GM18511 (cell line): ENCODE measurements around the gene MALRD1.

ENCODE experiments used
- ATAC-seq: cut with Tn5 transposase; IDR thresholded peaks from one replicate; pipeline ENCODE4 v1.9.1; 2021; ENCODE audit warnings: mild to moderate bottlenecking, moderate library complexity; ENCODE audit not compliant: unreplicated experiment

The MALRD1 gene

DNA sequence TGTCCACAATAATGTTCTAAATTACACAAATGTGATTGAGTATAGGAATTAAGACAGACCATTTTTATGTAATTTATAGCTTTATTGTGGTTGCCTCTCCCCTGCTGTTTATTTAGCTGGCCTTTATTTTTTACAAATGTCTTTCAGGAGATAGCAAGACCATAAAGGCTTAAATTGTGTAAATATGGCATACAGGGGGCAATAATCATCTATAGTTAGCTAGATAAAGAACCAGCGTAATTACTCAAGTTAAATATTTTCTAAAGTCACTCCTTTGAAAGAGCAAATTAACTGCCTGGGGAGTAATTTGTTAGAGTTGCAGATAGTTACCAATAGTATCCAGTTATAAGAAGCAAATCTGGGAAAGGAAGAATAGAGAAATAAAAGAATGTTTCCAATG lies at the start of gene MALRD1:
Gene MALRD1 (plus strand): TSS at position 313 of the 400 bp plus-strand sequence. CDS start 138 bp downstream, outside the sequence.
- no peak for ATAC-seq

DNA sequence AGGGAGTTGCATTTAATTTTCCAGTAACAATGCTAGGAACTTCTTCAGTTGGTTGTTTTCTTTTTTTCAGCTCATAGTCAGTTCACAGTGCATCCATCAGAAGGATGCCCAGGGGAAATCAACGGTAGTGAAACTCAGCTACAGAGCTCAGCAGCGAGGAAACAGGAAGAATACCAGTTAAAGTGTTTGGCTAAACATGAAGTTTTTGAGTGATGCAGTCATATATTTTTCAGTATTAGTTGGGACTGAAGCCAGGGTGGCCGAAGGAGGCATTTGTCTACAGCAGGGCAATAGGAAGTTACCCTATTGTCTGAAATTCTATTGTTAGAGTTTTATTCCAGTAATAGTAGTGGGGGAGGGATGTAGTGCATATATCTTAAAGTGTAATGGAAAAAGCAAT lies 45.3 kb upstream of the MALRD1 start:
- ATAC-seq = no peak

DNA sequence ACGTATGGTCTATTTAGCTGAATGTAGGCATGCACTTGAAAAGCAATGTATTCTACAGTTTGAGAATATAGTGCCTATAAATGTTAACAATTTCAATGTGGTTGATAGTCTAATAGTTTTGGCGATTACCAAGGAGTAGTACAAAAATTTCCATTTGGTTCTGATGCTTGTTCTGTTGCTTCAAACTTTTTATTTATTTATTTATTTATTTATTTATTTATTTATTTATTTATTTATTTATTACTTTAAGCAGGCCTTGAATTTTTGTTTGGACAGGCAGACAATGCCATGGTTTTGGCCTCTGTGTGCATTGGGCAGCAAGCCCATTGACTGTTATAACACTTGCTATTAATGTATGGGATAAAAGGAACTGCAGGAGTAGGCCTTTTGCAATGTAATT lies 36.5 kb upstream of the MALRD1 start:
- ATAC-seq = no peak

DNA sequence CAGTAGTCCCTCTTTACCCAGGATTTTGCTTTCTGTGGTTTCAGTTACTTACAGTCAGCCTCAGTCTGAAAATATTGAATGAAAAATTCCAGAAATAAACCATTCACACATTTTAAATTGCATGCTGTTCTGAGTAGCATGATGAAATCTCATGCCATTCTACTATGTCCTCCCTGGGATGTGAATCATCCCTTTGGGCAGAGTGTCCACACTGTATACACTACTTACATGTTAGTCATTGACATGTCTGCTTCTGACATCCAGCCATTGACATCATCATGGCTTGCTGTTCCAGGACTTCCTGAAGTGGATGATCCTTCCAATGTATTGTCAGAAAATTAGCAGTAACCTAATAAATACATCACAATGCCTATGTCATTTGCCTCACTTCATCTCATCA lies 34.6 kb upstream of the MALRD1 start:
- ATAC-seq = no peak

DNA sequence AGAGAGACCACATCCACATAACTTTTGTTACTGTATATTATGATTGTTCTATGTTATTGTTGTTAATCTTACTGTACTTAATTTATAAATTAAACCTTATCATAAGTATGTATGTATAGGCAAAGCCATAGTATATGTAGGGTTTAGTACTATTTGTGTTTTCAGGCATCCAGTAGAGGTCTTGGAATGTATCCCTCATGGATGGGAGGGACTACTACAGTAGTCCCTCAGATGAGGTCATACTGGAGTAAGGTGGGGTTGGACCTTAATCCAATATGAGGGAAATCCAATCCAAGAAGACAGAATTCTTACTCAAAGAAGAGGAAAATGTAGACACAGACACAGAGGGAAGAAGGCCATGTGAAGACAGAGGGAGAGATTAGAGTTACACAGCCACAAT lies 34.1 kb upstream of the MALRD1 start:
- no peak for ATAC-seq

DNA sequence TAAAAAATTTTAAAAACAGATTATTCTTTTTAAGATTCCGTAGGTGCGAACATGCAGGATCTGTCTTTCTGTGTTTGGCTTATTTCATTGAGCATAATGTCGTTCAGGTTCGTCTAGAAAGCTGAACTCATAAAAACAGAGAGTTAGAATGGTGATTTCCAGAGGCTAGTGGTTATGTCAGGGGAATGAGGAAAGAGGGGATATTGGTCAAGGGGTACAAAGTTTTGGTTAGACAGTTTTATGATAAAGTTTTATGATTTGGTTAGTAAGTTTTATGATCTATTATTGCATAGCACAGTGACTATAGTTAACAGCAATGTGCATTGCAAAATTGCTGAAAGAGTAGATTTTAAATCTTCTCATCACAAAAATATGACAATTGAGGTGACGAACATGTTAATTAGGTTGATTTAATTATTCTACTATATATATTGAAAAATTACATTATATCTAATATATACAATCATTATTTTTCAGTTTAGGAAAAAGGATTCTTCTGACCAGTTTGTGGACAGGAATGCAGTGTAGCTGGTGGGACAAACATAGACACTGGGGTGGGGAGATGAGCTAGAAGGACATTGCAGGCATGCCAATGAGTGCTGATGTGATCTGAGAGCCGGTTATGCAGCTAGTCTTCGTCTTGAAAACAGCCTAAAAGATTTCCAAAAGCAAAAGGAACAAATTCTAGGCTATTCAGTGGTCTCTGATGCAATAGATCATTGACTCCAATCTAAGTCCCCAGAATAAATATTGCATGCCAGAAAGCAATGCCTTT lies 31.3 kb upstream of the MALRD1 start:
- ATAC-seq = no peak

DNA sequence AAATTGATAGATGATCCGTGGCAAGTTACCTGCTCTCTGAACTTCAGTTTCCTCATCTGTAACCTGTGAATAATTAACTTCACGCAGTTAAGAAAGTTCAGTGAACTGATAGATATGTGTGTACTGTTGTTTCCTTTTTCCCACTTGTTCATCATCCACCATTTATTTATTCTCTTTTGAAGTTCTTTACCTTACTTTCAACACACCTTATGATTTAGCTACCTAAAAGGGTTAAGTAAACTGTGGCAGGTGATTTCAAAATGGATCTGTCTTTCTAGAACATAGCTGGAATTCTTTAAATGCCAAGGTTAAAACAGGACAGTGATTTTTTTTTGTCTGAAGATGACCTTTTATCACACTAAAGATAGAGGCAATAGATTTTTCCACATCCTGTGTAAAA lies 27.4 kb upstream of the MALRD1 start:
- ATAC-seq = no peak

DNA sequence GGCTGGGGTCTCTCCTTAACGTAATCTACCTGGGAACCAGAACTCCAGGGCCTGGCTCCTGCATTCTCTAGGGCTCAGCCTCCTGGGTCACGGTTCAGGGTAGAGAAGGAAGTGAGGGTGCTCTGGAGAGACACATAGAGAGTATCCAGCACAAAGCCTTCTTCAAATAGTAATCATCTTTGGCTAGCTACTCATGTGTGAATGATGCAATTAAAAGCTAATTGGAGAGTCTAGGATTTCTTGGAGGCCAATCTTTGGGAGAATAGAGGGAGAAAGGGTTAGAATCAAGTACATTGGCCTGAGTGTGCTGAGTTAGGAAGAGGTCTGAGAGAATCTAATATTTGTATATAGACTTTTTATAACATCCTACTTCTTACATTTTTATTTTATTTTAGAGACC lies 24.0 kb upstream of the MALRD1 start:
- ATAC-seq = no peak

DNA sequence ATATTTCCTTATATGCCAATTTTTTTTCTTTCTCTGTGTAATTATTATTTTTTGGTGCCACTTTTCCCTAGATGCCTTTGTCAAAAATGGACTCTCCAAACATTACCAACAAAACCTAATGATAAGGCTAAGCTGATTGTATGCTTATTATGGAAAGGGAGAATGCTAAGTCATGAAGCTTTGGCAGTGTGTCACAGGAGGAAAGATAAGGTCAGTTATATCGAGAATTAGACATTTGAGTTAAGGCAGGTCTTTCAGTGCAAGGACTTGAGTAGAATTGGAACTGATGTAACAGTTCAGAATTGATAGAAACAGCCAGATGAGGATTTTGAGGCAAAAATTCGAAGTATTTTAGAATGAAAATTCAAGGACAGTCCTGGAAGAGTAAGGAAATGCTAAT lies 16.8 kb upstream of the MALRD1 start:
- no peak for ATAC-seq

DNA sequence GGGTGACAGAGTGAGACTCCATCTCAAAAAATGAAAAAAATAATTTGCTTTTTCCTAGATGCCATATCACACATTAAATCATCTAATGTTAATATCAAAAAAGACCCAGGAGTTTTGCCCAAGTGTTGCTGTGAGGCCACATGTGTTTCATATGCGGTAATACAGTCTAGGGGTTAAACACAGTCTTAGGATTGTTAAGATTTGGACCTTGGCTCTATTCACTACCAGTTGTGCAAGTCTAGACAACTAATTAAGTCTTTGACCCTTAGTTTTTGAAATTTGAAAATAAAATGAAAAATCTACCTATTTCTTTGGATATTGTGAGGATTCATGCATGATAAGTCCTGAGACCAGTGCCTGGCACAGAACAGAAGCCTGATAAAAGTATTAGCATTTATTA lies 14.9 kb upstream of the MALRD1 start:
- no peak for ATAC-seq

DNA sequence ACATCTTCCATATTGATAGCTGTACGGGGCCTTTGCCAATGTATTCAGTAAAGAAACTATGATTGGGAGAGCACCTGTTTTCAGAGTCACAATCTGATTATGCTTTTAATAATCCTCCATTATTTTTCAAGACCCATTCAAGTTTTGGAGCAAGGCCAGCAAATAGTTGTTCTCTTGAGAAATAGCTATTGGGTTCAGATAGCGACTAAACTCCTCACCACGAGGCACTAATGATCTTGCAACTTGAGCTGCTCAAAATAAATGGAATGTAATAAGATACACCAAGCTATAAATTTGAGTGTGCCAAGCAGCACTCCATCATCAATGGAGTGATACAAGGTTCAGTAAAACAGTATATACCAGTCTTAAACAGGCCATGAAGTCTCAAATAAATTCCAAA lies 7.4 kb upstream of the MALRD1 start:
- ATAC-seq = no peak

DNA sequence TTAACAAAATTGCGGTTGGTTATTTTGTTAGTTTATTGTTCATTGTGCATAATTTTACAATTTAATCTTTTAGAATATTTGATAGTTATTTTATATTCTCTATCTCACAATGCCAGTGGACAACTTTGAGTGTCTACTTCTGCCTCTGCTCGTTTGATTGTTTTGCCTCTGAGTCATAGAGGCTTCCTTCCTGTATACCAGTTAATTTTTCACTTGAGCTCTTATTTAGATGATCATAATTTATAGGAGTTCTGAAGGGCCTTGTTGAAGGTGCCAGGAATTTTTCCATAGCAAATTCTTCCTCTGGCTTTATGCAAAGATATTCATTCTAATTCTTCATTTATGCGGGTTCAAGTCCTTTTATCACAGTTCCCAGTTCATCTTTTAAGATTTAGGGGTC lies 5.2 kb upstream of the MALRD1 start:
- ATAC-seq = no peak

DNA sequence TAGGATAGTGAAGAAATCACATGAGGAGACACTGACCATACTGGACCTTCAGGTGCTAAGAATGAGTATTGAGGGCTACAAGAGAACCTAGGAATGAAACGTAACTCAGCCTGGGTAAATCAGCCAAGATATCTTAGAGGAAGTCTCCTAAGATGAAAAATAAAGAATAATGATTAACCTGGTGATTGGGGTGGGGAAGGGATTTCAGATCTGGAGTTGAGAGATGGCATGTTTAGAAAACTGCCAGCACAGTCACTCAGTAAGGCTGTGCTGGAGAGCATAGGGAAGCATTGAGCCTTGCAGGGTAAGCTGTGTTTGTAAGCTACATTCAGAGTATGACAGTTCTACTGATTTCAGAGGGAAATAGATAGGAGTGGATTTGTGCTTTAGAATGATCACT lies 1.9 kb upstream of the MALRD1 start:
- no peak for ATAC-seq

DNA sequence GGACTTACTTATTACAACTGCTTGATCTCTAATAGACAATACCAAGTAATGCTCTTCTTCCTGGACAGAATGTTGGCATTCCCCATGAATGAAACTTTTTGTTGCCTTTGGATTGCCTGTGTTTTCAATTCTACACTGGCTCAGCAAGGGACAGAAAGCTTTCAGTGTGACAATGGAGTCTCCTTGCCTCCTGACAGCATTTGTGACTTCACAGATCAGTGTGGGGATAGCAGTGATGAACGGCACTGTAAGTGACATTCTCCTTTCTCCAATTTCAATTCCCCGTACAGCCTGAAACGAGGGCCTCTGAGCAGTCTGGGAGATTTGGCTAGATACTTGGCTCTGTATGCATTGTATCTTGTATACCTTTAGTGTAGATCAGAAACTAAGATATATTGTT lies 290 bp downstream of the MALRD1 start:
- no peak for ATAC-seq

DNA sequence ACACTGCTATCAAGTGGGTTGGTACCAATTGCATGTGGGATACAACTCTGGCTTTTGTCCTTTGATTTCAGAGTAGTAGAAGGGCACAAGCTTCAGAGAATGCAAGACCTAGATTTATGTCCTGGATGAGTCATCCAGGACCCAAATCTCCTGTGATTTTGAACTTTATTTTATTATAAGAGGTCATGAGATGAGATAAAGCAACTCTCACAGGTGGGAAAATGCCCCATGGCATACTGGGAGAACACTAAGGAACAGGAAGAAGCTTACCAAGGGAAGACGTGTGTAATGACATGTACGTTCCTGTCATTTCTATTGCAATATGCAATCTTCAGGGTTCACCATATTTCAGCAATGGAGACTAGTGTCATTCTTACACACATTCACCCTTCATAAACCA lies 966 bp downstream of the MALRD1 start:
- no peak for ATAC-seq

DNA sequence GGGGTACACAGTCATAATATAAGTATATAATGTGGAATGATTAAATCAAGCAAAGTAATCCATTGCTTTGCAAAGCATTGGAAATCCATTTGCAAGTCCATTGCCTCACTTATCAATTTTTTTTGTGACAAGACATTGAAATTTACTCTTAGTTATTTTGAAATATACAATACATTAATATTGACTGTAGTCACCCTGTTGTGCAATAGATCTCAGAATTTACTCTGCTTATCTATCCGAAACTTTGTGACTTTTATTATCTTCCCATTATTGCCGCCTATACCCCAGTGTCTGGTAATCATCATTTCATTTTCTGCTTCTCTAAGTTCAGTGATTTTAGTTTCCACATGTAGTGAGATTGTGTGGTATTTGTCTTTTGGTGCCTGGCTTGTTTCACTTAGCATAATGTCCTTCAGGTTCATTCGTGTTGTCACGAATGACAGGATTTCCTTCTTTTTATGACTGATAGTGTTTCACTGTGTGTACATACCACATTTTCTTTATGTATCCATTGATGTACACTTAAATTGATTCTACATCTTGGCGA lies 5.8 kb downstream of the MALRD1 start:
- no peak for ATAC-seq

DNA sequence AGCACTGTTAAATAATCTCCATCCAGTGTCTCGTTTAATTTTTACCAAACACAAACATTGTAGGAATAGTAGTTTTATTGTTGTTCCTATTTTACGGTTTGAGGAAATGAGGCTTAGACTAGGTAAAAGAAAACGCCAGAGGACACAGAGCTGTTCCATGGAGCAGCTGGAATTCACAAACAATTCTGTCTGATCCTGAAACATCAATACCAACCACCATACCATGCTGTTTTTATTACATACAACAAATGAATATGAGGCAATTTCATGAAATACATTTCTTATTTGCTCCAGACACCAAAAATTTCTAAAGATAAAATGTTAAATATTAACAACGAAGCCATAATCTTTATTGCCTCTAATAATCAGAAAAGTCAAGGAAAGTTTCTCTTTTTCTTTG lies 9.4 kb downstream of the MALRD1 start:
- ATAC-seq = no peak

DNA sequence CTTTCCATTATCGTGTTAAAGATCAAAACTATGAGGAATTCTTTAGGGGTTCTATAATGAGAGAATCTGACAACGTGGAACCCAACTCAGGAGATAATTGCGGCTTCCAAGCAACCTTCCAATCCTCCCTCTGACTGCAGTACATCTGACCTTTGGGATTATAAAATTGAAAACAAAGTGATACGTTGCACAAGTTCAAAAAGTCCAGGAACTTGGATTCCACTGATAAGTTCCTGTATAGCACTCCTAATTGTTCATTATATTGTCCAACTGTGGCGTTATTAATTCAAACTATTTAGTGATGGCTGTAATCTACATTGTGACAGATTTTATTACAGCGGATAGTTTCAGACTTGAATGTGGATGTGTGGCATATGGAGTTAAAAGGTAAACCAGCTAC lies 15.4 kb downstream of the MALRD1 start:
- no peak for ATAC-seq

DNA sequence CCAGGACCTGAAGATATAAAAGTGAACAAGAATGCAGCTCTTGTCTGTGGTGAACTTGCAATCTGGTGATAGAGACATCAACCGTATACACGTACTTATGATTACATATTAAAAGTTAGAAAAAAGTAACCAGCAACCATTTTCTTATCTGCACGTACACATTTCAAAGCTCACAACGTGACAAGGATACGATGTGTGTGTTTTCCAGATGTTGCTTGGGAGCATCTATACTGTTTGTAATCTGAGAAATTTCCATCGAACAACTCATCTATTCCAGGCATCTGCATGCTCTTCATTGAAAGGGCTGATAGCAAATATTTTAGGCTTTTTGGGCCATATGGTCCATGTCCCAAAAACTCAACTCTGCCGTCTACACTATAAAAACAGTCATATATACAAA lies 23.3 kb downstream of the MALRD1 start:
- ATAC-seq = no peak

DNA sequence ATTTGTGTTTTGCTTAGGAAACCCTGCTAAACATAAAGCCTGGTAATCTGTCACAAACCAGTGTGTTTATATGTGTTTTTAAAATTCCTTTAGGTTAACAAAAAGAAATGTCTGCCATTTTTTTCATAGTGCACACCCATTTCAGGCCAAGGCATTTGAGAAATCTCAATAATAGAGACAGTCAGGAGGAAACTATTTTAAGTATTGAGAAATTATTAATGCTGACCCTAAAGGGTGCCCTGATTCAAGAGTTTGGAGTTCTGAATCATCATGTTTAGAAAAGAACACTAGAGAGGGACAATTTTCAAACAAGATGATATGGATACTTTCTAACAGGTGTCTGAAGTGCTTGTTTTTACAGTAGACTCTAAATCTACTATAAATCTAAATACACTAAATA lies 28.7 kb downstream of the MALRD1 start:
- no peak for ATAC-seq

DNA sequence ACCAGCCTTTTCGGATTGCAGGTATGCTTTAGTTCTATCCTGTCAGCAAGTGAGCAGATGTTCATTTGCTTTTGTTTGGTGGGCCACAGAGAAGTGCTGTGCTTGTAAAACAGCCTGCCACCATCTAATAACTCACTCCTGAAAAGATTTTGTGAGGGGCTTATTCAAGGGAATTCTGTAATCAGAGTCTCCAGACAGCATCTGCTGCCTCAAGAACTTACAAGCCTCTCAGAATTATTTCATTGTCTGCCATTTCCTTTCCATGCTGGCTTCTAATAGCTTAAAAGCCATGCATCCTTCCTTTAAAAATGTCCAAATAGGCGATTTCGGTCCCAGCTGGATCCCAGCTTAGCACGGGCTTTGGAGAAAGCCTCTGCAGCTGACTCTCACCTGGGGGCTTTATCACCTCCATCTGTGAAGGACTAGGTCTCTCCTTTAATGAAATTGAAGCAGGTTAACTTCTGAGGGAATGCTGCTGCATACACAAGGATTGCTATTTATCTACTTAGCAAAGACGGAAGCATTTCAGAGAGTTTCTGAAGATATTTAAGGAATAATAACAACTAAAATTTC lies 48.0 kb downstream of the MALRD1 start:
- no peak for ATAC-seq

DNA sequence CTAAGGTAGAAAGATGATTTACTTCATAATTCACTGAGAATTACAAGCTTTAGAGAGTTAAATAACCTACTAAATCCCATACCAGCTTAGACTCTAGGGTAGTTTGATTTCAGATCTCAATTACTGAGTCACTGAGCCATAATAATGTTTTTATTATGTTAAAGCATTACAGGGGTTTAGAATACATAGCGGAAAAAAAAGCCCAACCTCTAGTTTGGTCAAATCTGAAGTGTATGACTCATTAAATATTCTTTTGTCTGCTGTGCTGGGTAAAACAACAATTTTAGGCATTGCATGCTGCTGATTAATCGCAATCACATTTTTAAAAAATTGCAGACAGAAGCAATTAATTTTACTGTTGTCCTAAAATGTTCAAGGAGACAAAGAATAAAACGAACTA lies 48.5 kb downstream of the MALRD1 start:
- ATAC-seq = no peak

DNA sequence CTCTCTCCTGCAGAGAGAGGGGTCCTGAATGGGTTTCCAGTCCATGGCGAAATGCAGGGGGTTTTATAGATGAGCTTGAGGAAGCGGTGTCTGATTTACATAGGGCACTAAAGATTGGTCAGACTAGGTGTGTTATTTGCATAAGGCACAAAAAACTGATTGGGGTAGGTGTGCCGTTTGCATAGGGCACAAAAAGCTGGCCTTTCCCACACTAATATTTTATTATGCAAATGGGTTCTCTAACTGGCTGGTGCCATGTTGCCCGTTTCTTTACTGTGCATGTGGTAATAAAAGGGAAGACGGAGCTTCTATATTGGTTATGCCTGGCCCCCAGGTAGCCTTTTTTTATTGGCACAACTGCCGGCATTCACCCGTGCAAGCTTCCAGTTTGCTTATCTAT lies 50.2 kb downstream of the MALRD1 start:
- no peak for ATAC-seq
